Activated gamma-delta T cell (primary cell): ENCODE results near the gene DCBLD2.

Source experiments
- DNase-seq: peaks from one replicate; lab custom pipeline; 2025; lab: John Stamatoyannopoulos, UW

The DCBLD2 gene

DNA sequence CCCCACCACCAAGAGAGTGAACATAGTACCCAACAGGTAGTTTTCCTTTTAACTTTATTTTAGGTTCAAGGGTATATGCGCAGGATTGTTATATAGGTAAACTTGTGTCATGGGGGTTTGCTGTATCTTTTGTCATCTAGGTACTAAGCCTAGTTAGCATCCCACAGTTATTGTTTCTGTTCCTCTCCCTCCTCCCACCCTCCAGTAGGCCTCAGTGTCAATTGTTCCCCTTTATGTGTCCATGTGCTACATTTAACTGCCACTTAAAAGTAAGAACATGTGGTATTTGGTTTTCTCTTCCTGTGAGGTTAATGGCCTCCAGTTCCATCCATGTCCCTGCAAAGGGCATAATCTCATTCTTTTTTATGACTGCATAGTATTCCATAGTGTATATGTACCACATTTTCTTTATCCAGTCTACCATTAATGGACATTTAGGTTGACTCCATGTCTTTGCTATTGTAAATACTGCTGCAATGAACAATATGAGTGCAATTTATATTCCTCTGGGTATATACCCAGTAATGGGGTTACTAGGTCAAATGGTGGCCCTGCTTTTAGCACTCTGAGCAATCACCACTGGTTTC is 72.2 kb downstream of the DCBLD2 start:
- DNase-seq = no peak

DNA sequence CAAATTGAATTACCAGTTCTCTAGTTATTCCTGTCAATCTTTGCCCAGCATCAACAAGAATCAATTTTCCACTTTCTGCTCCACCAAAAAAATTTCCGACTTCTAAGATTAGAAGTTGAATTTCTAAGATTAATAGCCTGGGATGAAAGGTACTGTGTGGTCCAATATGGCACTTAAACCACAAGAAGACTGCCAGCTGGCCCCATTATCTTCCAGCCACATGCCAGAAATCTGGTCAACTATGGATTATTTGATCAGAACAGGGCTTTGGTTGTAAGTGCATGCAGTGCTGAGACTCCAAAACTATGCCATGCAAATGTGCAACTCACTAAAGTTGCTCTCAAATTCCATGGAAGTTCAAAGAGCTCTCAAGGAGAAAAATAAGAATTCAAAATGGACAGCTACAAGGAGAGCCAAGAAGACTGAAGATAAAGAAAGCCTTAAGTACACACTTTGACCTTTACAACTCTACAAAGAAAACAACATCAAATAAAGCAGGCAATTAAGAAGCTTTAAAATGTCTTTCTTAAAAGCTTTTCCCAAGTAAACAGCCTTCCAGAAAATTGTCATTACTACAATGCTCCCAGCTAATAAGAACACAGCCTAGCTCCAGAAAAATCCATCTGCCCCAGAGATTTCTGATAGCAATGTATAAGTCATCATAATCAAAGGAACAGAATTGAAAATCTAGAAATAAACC is 74.1 kb downstream of the DCBLD2 start:
- DNase-seq = no peak

DNA sequence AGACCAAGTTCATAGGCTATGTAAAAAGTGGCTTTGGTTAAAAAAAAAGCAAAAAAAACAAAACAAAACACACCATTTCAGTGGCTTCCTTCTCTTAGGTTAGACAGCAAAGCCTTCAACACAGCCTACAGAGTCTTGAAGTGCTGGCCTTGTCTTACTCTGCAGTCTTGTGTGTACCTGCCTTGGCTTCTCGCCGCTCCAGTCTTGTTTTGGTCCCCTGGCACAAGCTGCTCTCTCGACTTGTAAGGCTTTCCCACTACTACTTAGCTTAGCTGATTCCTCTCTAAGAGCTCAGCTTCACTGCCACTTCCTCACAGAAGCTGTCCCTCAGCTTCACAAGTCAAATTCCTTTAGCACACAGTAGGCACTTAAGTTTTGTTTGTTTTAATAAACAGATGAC is 75.4 kb downstream of the DCBLD2 start:
- DNase-seq = no peak

DNA sequence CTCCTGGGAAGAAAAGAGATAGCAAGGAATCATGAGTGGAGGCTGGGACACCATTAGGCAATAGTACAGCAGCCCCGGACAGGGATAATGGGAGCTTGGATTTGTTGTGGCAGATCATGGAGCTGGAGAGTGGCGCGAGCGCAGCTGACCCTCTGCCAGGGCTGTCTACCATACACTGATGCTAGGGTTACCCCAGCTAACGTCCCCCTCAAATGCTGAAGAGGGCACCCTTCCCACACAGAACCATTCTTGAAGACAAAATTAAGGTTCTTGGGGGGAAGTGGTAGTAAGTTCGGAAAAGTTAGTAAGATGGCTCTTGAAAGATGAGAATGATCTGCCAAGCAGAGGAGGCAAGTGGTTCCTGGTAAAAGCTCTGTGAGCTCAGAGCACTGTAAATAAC is 77.2 kb downstream of the DCBLD2 start:
- DNase-seq = no peak

DNA sequence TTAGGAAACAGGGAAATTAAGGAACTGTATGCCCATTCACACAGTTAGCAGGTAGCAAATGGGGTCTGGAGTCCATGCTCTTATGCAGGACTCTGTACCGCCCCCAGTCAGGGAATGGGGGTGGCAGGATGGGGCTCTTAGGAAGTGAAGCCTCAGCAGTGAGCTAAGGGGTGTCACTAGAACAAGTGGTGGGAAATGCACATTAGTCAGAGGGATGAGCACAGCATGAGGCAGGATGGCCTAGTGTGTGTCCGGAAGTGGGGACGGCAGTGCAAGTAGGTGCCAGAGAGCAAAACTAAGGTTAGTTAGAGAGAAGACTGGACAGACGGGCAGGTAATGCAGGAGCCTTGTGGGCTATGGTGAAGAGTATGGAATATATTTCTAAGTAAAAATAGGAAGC is 77.7 kb downstream of the DCBLD2 start:
- DNase-seq = no peak

DNA sequence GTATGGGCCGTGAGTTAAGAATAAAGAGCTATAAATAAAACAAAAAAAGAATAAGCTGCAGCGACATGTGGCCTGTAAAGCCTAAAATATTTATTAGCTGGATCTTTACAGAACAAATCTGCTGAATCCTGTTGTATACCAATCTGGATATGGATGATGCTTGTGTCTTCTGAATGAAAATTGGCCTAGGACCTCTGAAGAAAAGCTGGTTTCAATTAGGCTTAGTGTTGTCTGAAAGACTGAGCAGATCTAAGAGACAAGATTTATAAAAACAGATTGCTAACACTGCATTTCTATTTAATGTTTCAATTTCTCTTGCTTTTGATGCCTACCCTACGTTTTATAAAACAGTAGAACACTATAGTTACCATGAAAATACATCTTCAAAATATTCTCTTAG is 80.4 kb downstream of the DCBLD2 start:
- no peak for DNase-seq

DNA sequence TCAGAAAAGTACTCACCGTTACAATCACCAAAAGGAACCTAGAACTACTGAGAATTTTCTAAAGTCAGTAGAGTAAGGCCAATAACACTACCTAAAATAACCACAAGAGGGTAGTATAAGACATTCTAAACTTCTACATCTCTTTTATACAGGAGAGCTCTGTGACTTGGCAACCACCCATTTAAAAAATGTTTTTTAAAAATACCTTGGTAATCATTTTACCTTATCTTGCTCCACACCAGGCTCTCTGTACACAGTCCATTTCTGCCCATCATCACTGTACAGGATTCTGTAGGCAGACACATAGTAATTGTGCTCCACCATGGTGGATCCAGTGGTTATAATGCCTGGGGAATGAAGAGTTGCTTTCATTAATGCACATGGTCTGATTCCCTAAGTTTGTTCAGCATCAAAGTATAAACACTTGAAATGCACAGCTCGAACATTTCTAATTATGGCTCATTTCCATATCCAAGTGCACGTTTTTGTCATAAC is 83.9 kb downstream of the DCBLD2 start:
- no peak for DNase-seq

DNA sequence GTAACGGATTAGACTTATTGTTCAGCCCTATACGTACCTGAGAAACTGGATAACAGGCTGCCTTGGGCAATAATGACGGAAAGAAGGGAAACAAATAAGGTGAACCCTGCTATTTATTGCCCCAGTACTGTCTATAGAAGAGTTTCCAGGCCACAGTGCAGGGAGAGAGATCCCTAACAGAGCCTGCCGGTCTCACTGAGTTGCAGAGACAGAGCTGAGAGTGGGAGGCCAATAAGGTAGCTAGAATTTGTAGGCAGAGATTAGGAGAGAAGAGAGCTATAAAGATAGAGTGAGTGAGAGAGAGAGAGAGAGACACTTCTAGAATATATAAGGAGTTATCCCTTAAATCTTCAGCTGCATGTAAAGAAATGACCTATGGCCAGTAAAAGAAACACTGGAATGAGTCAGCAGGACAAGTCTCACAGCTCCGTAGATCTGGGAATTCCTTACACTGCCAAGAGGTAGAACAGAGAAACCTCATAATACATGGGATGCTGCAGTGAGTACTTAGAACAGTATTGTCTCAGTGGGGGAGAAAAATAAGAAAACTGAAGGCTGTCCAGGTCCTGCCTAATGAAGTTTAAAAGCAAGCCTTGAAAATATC is 86.6 kb downstream of the DCBLD2 start:
- DNase-seq = no peak

DNA sequence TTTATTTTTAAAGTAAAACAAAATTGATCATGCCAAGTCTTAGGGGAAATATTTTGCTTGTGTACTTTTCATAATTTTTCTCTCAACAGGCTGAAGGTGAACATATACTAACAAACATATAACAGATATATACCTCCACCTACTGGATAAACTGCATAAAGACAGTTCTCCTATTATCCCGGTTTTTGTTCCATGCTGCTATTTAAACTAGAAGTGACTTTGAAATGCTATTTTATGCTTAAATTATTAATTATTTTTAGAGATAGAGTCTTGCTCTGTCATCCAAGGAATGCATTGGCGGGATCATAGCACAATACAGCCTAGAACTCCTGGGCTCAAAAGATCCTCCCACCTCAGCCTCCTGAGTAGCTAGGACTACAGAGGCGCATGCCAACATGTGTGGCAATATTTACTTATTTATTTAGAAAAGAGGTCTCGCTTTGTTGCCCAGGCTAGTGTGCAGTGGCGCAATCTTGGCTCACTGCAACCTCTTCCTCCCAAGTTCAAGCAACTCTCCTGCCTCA is 88.6 kb downstream of the DCBLD2 start:
- no peak for DNase-seq

DNA sequence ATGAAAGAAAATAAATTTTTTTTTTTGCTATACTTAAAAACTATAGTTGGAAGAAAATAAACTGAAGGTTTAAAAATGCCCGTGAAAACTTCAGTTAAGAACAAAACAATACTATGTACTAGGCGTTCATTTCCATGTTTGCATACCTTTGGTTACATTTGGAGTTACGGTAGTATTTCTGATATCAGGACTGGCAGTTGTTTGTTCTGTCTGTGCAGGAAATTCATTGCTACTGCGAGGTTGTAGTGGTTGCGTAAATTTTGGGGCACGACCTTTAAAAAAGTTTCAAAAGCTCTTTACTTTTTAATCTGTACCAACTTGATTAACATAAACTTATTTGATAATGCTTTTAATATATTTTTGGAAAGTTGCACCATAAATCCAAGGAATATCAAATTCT is 90.4 kb downstream of the DCBLD2 start:
- no peak for DNase-seq

DNA sequence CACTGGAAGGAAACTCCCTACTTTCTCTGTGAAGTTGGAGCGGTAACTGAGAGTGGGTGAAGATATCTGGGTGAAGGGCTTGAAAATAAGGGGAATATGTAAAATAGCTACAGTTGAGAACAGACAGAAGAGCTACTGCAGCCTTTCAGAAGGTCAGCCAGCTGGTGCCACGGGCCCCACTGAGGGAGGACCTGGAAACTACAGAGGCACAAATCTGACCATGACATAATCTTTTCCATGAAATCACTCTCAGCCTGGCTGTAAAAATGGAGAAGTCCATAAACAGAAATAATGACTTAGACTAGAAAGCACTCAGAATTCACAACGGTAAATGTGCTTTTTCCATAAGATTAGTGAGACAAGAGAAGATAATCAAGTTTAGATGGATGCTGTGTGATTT is 91.9 kb downstream of the DCBLD2 start:
- DNase-seq = no peak

DNA sequence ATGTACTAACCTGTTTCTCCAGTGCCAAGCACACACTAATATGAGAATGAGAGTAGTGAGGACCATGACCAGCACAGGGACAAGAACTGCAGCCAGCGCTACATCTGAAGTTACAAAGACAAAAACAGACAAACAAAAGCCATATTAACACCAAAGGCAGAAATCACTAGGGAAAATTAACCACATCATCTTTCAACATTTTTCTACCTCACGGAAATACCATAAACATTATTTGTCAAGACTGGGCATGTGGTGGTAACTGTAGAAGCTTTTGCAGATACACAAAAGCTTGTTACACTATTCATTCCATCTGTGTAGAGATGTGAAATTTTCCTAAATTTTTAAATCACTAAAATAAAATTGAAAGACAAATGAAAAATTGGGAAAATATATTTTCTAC is 93.4 kb downstream of the DCBLD2 start:
- no peak for DNase-seq

DNA sequence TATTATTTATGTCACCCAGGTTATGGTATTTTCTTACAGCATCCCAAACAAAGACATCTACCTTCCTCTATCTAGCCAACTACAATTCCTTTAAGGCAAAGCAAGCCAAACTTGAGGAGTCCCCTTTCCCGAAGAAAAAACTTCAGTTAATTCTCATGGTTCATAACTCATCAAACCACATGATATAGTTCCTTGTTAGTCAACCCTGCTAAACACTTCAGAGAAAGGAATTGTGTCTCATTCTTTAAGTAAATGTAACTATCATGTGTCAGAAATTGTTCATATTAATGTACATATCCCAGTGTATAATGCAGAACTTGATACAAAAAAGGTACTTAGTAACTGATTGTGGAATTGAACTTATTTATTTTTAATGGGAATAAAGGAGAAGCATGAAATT is 93.9 kb downstream of the DCBLD2 start:
- no peak for DNase-seq

DNA sequence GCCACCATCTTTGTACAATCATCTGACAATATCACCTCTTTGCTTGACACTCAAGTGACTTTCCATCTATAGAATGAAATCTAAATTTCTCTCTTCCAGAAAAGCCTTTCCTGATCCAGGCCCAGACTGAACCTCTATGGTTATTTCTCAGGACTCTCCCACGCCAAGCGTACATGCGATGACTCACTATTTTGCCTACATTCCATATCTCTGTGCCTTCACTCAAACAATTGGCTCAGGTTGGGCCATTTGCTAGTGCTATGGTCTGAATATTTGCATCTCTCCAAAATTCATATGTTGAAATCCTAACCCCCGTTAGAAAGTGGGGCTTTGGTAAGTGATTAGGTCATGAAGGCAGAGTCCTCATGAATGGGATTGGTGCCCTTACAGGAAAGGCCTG is 94.5 kb downstream of the DCBLD2 start:
- DNase-seq = no peak

DNA sequence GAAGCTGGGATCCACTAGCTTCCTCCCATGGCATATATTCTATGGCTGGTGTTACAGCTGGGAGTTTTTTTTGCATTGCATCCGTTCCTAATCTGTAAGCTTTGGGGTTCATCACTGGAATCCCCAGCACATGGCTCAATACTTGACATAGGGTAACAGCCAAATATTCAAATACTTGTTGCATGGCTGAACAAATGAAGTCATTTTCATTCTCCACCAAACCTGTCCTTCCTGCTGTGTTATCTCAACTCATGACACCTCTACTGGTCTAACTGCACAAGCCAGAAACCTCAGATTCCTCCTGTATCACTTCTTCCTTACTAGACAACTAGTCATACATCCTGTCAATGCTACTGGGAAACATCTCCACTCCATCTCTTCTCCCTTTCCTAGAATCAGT is 95.0 kb downstream of the DCBLD2 start:
- no peak for DNase-seq

DNA sequence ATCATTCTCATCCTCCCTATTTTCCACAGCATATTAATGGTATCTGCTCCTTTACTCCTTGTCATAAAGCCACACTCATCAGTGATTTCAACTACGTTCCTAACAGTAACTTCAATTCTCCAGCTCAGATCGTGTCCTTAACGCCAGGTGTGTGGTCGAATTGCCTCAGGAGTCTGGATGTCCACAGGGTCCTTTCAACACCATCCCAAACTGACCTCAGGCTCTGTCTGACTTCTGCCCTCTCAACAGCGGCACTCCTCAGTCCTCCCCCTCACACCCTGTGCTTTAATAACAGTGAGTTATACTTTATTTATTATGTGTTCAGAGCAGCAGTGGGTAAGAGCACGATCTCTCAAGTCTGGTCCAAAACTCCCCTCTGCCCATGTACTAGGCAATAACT is 95.9 kb downstream of the DCBLD2 start:
- DNase-seq = no peak

DNA sequence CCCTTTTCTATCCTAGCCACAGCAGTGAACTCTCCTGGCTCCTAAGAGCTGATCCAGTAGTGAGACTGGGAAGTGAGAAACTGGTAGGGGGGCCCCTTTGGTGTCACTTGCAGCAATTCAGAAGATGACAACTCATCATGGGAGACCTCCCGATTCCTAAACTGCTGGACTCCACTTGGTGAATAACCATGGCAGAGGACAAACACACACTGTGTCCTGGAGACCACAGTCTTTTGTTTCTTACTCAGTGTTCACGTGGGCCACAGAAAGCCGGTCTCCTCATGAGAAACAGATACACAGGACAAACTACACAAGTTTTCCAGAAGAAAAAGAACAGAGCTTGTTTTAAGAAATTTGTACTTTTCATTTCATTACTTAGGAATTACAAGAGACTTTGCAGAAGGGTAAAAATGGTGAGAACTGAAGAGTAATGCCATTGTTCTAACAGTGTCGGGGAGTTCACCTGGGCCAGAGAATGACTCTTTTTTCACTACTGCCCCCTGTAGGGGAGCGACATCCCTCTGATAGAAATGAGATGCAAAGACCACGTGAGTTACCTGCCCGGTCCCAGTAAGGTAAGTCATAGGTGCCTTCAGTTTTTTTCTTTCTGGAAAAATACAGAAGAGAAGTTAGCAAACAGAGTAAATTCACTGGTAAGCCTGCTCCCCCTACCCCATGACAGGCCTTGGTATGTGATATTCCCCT is 100.3 kb downstream of the DCBLD2 start:
- no peak for DNase-seq

DNA sequence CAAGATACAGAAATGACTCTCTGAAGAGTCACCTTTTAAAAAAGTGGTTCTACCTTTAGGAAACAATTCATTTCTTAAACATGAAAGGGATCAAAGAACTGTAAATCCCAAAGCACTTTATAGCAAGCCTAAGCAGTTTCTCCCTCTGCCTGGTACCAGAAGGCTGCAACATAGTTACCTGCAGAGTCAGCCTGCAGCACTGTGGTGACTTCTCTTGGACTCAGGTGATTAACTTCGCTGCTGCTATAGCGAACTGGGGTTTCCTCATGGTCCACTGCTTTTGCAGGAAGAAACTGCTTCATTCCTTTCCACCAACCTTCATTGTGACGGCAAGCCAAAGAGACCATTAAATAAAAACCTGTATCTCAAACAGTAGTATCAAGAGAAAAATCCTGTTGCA is 101.1 kb downstream of the DCBLD2 start:
- DNase-seq = no peak

DNA sequence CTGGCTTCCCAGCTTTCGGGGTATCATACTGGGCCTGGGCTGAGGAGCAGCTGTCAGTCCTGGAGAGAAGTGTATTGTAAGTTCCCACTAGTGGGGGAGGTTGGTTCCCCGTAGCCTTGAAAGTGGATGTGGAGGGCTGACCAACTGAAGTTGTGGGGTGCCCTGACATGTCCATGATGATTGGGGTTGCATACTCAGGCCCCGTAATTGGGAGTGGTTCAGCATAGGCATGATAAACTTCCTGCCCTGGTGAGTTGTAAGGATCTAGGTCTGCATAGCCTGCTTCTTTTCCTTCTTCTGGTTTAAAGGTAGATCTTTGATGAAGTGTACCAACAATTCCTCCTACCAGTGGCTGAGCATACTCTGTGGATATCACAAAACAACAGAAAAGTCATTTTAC is 102.0 kb downstream of the DCBLD2 start:
- no peak for DNase-seq

DNA sequence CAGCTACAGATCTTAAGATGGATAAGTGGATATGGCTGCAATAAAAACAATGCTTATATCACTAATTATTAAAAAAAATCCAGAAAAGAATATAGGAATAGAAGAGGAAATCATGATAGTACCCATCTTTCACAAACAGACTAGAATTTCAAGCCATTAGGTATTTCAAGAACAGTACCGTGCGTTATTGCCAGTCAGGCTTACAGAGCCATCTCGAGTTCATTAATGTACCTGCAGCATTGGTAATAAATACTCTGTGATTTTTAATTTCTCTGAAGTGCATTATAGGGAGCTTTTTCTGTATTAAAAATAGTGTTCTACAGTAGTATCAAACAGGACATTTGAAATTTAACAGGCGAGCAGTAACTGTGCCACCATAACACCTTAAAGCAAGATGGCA is 102.7 kb downstream of the DCBLD2 start:
- no peak for DNase-seq

DNA sequence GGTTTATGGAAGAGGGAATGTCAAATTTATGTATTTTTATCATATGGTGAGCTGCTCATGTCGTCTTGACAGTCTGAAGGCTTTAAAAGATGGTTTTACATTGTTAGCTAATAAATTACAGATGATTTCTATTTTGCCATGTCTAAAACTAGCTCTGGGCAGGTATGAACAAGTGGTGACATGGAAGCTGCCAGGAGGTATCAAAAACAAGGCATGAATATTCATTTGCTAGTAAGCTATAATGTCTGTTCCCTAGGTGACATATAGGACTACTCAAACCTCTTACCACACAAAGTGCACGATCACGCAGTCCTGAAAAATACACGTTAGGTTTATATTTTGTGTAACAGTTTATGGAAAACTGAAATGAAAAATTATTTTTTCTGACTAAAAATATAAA is 103.6 kb downstream of the DCBLD2 start:
- no peak for DNase-seq

DNA sequence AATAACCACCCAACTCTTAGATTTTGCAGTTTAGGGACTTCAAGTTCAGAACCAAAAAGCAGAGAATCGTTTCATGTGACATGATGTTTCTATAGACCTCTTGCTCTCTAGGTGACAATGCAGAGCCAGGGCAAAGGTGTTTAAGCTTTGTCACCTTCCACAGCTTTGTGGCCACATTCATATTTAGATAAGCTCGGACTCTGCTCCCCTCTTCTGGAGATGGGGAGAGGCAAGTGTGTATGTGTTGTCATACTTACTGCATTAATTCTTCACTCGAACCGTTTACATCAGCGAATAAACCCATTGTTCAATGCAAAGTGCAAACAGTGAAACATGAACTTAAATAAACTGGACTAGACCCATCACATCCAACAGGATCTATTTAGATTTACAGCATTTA is 105.2 kb downstream of the DCBLD2 start:
- no peak for DNase-seq

DNA sequence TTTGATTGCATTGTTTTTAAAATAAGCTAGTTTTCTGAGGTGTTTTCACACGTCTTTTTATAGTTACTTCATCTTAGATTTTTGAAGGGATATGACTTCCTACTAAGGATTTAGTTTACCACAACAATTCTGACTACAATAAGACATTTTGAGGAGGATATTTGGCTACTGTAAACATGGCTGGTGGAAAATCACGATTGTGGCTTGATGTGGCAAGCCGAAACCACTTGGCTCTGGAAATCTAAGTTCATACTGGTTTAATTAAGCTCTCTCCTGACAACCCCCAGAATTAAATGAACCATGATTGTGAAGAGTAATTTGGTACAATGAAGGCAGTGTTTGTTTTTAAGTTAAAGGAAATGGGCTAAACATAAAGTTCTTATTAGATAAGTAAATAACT is 107.5 kb downstream of the DCBLD2 start:
- DNase-seq = no peak
